Stimulated activated CD4-positive, alpha-beta T cell treated with anti-CD3 and anti-CD28 coated beads, TNF-alpha, amount 100 ng/mL, for 4 hours (primary cell): ENCODE data around the gene GALNT15.
A peak's percentile ranks its signal among the peaks of the same experiment; 100 is the strongest.

ENCODE experiments used
- DNase-seq, 3 experiments: peaks; one replicate each; pipeline ENCODE4 v3.0.0-alpha.2; 2020; ENCODE audit warnings: low read depth in 3 of 3

Gene GALNT15

DNA sequence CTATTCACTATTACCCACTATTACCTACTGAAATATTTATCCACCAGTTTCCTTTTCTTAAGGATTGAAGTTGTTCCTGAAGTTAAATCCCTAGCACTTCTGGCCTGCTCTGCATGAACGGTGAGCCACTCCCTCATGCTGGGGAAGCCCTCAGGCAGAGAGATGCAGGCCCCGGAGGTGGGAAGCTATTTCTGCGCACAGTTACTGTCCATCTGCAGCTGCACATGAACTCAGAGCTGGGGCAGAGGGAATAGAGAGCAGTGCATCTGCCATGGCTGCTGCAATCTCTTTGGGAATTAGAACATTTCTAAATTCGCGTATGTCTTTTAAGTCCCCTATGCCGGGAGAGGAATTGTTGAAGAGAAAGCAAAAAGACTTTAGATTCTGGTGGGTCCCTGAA, 6.3 kb upstream of the GALNT15 start:
- DNase-seq = no peak

DNA sequence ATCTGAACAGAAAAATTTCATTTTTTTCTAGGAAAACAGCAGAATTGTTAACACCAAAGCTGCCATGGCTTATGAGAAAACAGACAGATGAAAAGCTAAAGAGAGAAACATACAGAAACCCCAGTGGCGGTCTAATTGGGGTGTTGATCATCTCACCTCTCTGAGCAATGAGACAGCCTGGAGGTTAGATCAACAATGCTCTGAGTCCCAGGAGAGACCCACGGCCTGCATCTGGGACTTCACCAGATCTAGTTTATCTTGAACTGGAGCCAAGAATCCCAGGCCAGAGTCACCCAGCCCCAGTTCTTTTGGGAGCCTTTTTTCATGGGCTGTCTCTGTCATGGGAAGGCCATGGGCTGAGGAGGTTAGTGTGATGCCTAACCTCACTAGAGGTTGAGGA, 3.5 kb upstream of the GALNT15 start:
- DNase-seq = no peak

DNA sequence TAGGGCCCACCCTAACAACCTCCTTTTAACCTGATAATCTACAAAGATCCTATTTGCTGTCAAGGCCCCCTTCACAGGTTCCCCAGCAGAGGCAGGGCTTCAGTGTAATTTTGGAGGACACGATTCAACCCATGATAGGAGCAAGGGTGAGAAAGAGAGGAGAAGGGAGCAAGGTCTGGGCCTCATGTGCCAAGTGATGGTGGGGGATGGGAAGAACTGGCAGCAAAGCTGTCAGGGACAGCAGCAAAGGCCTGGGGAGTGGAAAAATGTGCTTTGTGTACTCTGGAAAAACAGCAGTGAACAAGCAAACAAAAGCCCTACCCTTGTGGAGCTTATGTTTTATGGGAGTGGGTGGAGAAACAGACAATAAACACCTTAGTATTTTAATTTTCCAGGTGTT, 2.7 kb upstream of the GALNT15 start:
- no peak for DNase-seq

DNA sequence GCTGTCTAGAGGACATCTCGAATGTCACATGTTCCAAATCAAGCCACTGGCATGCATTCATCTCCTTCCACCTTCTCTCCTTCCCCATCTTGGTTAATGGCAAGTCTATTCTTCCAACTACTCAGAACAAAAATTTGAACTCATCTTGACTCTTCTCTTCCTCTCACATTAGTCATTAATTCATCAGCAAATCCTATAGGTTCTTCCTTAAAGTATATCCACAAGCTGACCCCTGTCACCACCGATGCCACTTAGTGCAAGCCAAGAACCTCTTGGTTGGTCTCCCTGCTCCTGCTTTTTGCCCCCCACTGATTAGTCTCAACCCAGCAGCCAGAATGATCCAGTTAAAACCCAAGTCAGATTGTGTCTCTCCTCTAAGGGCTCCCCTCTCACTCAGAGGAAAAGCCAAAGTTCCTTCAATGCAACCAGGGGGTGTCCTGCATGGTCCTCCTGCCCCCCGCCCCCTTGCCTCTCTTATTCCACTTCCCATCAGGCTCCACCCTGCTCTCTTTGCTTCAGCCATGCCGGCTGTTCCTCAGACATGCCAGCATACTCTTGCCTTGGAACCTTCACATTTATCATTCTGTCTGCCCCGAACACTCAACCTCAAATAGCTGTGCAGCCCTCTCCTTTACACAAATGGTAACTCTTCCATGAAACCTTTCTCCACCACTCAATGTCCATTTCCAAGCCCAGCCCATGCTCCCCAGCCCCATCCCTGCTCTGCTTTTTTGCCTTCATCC, 1.0 kb upstream of the GALNT15 start:
- DNase-seq = no peak

DNA sequence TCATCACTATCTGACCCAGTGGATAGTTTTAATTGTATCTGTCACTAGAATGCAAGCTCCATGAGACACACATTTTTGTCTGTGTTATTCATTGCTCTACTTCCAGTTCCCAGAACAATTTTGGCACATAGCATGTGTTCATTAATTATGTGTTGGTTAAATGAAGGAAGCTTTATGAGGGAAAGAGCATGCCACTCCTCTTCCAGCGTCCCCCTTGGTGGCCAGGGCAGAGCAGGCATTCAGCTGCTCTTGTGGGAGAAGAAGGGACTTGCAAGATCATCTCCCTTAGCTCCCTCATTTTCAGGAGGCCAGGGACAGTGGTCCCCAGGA, 489 bp upstream of the GALNT15 start:
- DNase-seq = no peak

DNA sequence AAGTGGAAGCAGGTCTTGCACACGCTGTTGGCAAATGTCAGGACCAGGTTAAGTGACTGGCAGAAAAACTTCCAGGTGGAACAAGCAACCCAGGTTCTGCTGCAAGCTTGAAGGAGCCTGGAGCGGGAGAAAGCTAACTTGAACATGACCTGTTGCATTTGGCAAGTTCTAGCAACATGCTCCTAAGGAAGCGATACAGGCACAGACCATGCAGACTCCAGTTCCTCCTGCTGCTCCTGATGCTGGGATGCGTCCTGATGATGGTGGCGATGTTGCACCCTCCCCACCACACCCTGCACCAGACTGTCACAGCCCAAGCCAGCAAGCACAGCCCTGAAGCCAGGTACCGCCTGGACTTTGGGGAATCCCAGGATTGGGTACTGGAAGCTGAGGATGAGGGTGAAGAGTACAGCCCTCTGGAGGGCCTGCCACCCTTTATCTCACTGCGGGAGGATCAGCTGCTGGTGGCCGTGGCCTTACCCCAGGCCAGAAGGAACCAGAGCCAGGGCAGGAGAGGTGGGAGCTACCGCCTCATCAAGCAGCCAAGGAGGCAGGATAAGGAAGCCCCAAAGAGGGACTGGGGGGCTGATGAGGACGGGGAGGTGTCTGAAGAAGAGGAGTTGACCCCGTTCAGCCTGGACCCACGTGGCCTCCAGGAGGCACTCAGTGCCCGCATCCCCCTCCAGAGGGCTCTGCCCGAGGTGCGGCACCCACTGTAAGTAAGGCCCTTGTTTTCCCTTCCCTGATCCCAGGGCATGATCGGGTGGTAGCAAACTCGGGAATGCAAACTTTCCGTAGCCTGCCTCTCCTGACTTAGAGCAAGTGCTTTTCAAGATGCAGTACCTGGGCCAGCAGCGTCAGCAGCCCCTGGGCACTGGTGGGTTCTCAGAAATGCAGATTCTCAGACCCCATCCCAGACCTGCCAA, 759 bp downstream of the GALNT15 start:
- no peak for DNase-seq

DNA sequence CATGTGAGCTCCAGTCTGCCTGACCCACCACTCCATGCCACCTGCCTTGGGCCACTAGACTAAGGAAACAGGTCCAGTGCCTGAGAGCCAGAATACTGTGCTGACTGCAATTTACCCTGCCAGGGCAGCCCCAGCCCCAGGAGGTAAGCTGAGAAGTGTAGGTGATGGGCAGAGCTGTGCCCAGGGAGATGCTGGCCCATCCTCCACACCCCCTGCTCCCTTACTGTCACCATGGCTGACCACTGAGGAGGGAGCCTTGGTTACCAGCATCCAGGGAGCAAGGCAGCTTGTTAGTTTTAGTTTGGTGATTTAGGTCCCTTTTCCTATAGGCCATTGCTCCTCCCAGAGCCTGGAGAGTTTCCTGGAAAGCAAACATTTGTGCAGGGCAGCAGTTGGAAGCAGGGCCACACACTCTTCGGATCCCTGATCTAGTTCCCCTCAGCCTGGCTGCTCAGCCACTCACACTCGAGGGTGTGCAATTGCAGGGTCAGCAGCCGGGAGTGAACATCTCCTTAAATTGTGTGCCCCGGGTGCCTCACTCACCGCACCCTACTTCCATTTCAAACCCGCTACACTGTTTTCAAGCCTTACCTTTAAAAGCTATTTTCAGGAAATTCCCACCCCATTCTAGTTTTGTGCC, 2.0 kb downstream of the GALNT15 start:
- no peak for DNase-seq

DNA sequence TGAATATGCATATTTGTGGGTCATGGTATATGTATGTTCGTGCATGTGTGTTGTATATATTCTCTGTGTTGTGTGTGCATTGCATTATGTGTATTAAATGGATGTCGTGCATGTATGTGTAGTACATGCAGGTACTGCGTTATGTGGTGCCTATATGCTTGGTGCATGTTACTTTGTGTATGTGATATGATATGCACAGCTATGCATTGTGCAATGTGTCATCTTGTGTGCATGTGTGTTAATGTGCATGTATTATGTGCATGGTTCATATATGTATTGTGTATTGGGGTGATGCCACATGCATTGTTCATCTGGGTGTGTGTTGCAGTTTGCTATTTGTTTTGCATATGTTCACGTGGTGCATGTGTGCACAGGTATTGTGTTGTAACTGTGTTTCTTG, 2.9 kb downstream of the GALNT15 start:
- no peak for DNase-seq

DNA sequence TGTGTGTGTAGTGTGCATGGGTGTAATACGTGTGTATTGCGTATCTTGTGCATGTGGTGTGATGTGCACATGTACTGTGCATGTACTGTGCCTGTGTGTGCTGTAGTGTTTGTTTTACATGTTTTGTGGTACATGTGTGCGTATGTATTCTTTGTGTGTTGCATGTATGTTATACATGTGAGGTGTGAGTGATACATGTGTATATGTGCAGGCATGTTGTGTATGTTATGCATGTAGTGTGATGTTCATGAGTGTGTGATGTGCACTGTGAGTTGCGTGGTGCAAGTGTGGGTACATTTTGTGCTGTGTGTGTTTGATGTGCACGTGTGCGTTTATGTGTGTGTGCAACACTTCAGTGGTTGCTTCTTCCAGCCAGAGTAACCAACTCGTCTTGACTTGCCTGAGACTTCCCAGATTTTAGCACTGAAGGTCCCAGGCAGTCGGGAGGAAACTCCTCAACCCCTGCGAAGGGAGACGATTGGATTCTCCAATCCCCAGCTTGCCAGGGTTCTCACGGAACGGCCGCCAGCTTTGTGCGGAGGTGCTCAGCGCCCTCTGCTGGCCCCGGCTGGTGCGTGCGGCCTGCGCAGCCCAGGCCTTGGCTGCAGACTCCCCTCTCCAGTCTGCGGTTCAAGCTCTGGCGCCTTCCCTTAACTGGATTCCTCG, 3.6 kb downstream of the GALNT15 start:
- DNase-seq = peak; percentile 8 to 33 (median 27)

DNA sequence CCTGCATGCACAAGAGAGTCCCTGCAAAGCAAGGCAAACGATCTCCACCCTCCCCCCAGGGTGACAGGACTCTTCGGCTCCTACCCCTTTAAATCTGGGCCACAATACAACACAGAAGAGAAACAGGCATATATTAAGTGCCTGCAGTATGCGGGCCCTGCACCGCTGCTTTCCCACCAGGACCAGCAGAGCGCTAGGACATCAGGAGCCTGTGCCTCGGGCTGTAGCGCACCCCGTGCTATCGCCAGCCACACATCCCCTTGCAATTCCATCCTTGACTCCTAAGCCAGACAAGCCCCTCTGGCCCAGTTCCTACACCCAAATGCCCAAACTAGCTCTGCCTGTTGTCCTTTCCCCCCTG, 4.1 kb downstream of the GALNT15 start:
- no peak for DNase-seq

DNA sequence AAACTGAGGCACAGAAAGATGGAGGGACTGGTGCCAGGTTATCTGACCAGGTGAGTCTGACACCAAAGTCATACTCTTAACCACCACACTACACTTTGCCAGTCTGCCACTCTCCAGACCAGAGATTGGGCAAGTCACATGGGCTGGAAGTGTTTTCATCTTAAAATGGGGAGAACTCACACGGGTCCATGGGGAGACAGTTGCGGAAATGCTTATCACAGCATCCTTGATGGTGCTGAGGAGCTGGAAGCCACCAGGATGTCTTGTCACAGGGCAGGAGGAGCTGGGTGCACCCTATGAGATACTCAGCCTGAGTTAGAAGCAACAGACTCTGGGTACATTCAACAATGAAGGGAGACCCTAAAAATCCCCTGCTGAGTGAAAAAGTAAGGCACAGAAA, 4.8 kb downstream of the GALNT15 start:
- no peak for DNase-seq

DNA sequence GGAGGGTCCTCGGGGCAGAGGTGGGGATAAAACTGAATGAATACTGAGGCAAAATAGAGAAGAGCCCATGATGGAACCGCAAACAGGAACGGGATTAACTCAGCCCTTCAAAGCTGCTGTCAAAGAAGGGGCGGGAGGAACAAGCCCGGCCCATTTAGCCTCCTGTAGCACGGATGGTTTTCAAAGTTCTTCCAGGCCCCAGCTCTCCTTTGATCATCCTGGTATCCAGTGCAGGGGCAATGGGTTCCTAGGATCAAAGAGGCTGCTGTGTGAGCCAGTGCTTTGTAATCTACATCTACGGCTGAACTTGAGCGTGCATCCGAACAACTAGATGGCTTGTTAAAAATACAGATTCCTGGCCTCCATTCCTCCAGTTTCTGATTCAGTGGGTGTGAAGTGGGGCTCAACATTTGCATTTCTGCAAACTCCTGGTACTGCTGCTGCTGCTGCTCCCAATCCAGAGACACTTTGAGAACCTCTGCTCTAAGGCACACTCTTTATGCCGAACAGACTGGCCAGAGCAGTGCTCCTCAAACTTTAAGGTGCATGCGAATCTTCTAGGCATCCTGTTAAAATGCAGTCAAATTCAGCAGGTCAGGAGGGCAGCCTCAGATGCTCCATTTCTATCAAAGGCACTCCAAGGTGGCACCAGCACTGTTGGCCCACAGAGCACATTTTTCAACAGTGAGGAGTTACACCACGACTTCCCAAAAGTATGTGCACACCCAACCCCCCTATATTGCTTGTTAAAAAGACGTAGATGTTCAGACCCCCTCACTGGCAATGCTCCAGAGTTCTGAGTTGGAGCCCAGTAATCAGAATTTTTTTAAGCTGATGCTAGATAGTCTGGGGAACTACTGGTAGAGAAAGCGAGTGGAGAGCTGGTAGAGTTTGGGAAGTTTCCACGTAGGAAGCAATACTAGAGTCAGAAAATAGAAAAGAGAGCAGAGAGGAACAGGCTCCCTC, 5.6 kb downstream of the GALNT15 start:
- no peak for DNase-seq

DNA sequence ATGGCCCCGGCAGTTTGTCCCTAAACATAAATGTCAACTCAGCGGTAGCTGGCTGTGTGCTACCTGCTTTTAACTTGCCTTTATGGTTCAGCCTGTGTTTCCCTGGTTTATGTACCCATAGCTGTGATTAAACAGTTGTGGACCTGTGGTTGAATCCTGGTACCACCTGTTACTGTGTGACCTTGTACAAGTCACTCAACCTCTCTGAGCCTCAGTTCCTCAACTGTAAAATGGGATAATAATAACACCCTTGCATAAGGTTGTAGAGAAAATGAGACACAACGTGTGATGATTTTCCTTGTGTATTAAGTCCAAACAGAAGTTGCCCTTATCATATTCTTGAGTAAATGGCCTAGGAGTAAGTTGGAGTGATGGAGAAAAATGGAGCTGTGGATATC, 6.3 kb downstream of the GALNT15 start:
- DNase-seq = no peak

DNA sequence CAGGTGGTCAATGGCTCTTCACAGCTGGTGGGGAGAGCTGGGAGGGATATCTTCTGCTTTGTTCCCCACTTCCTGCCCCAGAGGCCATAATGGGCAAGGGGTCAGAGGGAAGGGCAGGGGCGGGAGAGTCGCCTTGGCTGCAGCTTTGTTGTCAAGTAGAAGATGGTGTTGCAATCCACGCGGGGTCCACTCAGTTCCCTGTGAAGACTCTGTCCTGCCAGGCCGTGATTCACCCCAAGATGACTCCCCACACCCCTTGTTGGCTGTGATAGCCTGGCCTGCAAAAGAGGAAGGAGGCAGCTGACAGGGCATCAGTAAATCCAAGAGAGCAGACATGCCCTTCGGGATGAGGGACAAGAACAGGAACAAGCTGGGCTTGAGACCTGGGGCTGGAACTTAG, 6.9 kb downstream of the GALNT15 start:
- DNase-seq = no peak

DNA sequence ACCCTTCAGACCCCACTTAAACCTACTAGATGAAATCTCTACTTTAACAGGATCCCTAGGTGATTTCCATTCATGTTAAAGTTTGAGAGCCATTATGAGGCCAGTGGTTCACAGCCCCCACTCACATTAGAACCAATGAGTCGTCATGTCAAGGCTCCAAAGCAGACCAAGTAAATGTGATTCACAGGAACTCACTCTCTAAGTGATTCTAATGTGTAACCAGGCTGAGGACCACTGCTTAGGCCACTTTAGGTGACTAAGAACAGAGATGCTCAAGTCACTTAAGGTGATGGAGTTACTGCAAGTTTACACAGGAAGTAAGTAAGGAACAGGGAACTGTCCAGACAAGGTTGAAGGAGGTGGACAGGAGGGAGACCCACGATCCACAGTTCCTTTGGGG, 7.7 kb downstream of the GALNT15 start:
- no peak for DNase-seq

DNA sequence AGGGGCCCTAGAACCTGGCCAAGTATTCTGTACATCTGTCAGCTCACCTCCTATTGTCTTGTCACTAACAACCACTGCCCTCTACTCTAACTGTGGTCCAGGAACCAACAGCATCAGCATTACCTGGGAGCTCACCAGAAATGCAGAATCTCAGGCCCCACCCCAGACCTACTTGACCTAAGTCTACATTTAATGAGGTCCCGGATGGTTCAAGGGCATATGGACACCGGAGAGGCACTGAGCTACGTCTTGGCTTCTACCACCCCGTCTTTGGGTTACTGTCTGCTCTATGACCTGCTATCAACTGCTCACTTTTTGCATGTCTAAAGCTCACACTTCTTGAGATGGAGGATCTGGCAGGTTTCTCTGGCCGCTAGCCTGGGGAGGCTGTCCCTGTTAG, 8.1 kb downstream of the GALNT15 start:
- no peak for DNase-seq

DNA sequence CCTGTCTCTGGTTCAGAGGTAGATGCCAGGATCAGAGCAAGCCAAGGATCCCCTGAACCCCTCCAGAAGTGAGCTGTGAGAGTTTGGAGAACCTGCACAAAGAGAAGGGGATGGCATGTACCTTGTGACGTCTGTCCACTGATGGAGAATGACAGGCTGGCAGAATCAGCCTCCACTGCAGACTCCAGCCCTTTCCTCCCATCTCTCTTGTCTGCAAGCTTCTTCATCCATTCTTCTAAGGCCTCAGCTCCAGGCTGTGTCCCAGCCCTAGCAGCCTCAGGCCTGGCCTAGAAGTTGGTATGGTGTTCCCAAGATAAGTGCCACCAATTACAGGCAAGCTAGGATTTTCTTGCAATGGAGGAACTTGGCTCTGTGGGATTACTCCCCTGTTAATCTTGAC, 8.6 kb downstream of the GALNT15 start:
- DNase-seq = no peak

DNA sequence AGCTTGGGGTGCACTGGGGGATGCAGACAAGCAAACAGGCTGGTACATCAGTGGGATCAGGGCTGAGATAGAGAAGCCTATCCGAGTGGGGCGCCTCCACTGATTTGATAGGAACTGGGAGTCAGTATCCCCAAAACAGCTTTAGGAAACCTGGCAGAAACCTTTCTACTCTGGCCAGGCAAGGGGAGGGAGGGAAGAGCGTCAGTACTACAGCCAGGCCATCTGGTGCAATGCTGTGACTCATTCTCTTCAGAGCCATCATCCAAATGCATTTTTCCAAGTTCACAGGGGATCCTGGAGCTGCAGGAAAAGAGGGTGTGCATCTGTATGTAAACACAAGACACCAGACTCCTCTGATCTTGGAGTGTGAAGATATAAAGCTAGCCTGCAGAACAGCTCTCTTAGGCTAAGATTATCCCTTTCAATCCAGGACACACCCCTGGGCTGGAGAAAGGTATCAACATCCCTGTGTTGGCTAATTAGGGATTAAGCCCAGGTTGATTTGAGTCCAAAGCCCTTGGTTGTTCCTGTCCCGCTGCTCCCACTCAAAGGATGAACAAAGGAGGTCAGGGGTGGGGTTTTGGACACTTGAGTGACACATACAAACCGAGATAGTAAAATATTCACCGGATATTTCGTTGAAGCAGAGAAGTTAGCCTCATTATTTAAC, 9.3 kb downstream of the GALNT15 start:
- DNase-seq = no peak

DNA sequence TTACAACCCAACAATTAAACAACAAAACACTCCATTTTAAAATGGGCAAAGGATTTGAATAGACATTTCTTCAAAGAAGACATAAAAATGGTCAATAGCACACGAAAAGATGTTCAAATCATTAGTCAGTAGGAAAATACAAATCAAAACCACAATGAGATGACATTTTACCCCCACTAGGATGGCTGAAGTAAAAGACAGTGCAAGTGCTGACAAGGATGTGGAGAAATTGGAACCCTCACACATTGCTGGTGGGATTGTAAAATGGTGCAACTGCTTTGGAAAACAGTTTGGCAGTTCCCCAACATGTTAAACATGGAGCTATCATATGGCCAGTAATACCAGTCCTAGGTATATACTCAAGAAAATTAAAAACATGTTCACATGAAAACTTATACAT, 11.6 kb downstream of the GALNT15 start:
- no peak for DNase-seq

DNA sequence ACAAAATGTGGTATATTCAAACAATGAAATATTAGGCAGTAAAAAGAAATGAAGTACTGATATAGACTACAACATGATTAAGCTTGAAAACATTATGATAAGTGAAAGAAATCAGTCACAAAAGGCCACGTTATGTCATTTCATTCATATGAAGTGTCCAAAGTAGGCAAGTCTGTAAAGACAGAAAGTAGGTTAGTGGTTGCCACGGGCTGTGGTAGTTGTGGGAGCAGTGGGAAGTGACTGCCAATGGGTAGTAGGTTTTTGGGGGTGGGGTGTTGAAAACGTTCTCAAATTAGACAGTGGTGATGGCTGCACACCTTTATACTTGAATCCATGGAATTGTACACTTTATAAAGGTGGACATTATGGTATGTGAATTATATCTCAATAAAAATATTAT, 12.1 kb downstream of the GALNT15 start:
- no peak for DNase-seq
